Measurements from ENCODE around the gene APOBEC3B.
"Not testable (repeated sequence)": the region's sequence is repeated elsewhere in the genome, so short reads cannot be mapped to it uniquely, and the experiment has no call there.

Gene APOBEC3B

DNA sequence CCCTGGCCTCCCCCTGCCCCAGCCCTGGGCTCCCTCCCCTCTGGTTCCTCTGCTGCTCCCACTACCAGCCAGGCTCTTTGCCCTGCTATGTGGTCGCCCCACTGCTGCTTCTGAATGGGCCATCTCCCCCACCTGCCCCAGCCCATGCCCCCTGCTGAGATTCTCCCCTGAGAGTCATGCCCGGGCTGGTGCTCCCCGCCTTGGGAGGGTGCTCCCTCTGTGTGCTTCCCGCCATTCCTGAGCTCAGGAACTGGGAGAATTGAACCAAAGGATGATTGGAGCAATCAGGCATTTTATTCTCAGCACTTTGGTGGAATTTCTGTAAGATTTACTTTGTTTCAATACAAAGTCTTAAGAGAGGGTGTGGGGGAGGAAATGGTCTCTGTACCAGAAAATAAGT is 45.6 kb downstream of the APOBEC3B start:
- DNase-seq (ENCODE audit: extremely low read depth, insufficient read length) = no peak
- no peaks in the 10 kb centered on the region for H3K27me3 ChIP-seq (replicated peaks; ENCODE audit: control insufficient read depth, insufficient read depth, low read length)
- H3K4me3 ChIP-seq (replicated peaks; ENCODE audit: low read depth, low read length) = no peak overlapping the region
- TF ChIP-seq, protein P1, sequence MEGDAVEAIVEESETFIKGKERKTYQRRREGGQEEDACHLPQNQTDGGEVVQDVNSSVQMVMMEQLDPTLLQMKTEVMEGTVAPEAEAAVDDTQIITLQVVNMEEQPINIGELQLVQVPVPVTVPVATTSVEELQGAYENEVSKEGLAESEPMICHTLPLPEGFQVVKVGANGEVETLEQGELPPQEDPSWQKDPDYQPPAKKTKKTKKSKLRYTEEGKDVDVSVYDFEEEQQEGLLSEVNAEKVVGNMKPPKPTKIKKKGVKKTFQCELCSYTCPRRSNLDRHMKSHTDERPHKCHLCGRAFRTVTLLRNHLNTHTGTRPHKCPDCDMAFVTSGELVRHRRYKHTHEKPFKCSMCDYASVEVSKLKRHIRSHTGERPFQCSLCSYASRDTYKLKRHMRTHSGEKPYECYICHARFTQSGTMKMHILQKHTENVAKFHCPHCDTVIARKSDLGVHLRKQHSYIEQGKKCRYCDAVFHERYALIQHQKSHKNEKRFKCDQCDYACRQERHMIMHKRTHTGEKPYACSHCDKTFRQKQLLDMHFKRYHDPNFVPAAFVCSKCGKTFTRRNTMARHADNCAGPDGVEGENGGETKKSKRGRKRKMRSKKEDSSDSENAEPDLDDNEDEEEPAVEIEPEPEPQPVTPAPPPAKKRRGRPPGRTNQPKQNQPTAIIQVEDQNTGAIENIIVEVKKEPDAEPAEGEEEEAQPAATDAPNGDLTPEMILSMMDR (IDR thresholded peaks at IDR 0.05; ENCODE audit: insufficient read depth, low read length, poor library complexity, severe bottlenecking) = no peak
- H3K36me3 ChIP-seq (ENCODE audit: control insufficient read depth, insufficient read depth, low read length) = peaks cover 14% of the 10 kb centered on the region

DNA sequence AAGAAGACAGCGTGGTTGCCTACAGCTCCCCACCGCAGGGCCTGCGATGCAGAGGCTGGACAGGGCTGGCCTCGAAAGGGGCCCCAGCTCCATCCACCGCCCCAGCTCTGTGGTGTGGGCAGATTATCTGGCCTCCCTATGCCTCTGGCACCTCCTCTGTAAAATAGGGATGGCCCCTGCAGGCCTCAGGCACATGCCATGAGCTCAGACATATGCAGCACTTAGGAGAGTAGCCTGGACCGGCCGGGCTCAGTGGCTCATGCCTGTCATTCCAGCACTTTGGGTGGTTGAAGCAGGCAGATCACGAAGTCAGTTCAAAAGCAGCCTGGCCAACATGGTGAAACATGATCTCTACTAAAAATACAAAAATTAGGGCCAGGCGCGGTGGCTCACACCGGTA is 46.1 kb downstream of the APOBEC3B start:
- H3K36me3 ChIP-seq (ENCODE audit: control insufficient read depth, insufficient read depth, low read length) = peaks cover 14% of the 10 kb centered on the region
- H3K27me3 ChIP-seq (replicated peaks; ENCODE audit: control insufficient read depth, insufficient read depth, low read length) = no peaks in the 10 kb centered on the region
- no peak overlapping the region for H3K4me3 ChIP-seq (replicated peaks; ENCODE audit: low read depth, low read length)
- no peak for DNase-seq (ENCODE audit: extremely low read depth, insufficient read length)
- TF ChIP-seq, protein P1 (IDR thresholded peaks at IDR 0.05; ENCODE audit: insufficient read depth, low read length, poor library complexity, severe bottlenecking) = no peak

DNA sequence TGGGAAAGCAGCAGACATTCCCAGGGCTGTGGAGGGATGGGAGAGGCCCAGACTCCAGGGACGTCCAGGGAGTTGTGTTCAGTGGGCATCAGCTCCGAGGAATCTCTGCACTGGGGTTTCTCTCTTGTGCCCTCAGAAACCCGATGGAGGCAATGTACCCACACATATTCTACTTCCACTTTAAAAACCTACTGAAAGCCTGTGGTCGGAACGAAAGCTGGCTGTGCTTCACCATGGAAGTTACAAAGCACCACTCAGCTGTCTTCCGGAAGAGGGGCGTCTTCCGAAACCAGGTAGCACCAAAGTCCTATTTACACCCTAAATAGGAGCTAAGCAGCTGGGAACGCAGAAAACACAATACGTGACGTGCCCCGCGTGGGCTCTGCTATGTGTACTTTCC is 47.1 kb downstream of the APOBEC3B start:
- DNase-seq (ENCODE audit: extremely low read depth, insufficient read length) = no peak
- Histone ChIP-seq H3K36me3 (ENCODE audit: control insufficient read depth, insufficient read depth, low read length) (peaks cover 13% of the 10 kb centered on the region), H3K4me3 (replicated peaks; ENCODE audit: low read depth, low read length) (no peak overlapping the region), H3K27me3 (replicated peaks; ENCODE audit: control insufficient read depth, insufficient read depth, low read length) (no peaks in the 10 kb centered on the region)
- TF ChIP-seq, protein P1 (IDR thresholded peaks at IDR 0.05; ENCODE audit: insufficient read depth, low read length, poor library complexity, severe bottlenecking) = no peak

DNA sequence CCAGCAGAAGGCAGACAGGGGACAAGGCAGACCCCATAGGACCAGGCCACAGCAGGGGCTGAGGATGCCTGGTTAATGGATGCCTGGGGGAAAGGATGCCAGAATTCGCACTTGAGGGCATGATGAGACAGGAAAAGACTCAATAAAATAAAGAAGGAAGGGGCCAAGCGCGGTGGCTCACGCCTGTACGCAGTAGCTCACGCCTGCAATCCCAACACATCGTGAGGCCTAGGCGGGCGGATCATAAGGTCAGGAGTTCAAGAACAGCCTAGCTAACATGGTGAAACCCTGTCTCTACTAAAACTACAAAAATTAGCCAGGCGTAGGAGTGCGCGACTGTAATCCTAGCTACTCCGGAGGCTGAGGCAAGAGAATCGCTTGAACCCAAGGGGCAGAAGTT is 48.6 kb downstream of the APOBEC3B start:
- DNase-seq (ENCODE audit: extremely low read depth, insufficient read length) = no peak
- H3K27me3 ChIP-seq (replicated peaks; ENCODE audit: control insufficient read depth, insufficient read depth, low read length) = no peaks in the 10 kb centered on the region
- TF ChIP-seq, protein P1 (IDR thresholded peaks at IDR 0.05; ENCODE audit: insufficient read depth, low read length, poor library complexity, severe bottlenecking) = no peak

DNA sequence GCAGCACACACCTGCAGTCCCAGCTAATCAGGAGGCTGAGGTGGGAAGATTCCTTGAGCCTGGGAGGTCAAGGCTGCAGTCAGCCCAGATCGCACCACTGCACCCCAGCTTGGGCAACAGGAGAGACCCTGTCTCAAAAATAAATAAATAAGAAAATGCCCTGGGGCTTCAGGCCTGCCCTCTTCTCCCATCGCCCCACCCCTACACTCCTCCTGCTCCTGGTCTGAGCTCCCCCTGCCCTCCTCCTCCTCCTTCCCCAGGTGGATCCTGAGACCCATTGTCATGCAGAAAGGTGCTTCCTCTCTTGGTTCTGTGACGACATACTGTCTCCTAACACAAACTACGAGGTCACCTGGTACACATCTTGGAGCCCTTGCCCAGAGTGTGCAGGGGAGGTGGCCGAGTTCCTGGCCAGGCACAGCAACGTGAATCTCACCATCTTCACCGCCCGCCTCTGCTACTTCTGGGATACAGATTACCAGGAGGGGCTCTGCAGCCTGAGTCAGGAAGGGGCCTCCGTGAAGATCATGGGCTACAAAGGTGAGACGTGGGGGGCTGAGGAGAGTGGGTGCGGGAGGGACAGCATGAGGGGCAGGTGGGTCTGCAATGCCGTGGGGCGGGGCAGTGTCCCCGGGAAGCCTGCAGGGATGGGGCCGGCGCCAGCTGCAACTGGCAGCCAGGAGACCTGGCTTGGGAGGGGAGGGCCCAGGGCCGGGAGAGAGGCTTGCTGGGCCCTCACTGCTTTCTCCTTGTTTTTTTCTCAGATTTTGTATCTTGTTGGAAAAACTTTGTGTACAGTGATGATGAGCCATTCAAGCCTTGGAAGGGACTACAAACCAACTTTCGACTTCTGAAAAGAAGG is 49.5 kb downstream of the APOBEC3B start:
- not testable (repeated sequence) for DNase-seq (ENCODE audit: extremely low read depth, insufficient read length); H3K27me3 ChIP-seq (replicated peaks; ENCODE audit: control insufficient read depth, insufficient read depth, low read length); H3K4me3 ChIP-seq (replicated peaks; ENCODE audit: low read depth, low read length); H3K36me3 ChIP-seq (ENCODE audit: control insufficient read depth, insufficient read depth, low read length)

More for the DNA sequence above, 48.6 kb downstream of the APOBEC3B start:
- H3K36me3 ChIP-seq (ENCODE audit: control insufficient read depth, insufficient read depth, low read length) = peaks cover 7% of the 10 kb centered on the region
- H3K4me3 ChIP-seq (replicated peaks; ENCODE audit: low read depth, low read length) = no peak overlapping the region

DNA sequence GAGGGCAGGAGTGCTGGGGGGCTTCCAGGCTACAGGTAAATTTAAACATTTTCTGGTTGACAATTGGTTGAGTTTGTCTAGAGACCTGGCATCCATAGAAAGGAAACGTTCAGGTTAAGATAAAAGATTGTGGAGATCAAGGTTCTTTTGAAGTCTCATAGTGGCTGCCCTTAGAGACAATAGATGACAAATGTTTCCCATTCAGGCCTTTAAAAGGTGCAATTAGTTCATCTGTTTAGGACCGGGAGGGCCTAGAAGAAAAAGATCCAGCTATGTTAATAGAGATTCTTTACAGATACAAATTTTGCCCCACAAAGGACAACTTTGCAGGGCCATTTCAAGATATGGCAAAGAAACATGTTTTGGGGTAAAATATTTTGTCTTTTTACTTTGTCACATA is 54.9 kb downstream of the APOBEC3B start:
- not testable (repeated sequence) for H3K27me3 ChIP-seq (replicated peaks; ENCODE audit: control insufficient read depth, insufficient read depth, low read length); DNase-seq (ENCODE audit: extremely low read depth, insufficient read length); H3K4me3 ChIP-seq (replicated peaks; ENCODE audit: low read depth, low read length); H3K36me3 ChIP-seq (ENCODE audit: control insufficient read depth, insufficient read depth, low read length)

Data from GM06990 (cell line).